HG03175 (cell line): Measurements from ENCODE around the gene HNRNPH3.

Source experiments
- ATAC-seq: cut with Tn5 transposase; IDR thresholded peaks from one replicate; pipeline ENCODE4 v1.9.1; 2021; ENCODE audit warnings: mild to moderate bottlenecking, moderate library complexity; ENCODE audit not compliant: unreplicated experiment

HNRNPH3 gene

GRCh38 chr10:68371604-68372003 is 39.7 kb downstream of the HNRNPH3 start:
- no peak for ATAC-seq

GRCh38 chr10:68385740-68386139 is 53.9 kb downstream of the HNRNPH3 start:
- no peak for ATAC-seq
